GM23338 (cell line): ENCODE measurements around the gene GRIK4.

Experiments used
- EZH2 ChIP-seq: fragments of 200-600 bp; sonication (generic); IDR thresholded peaks from one replicate; pipeline ENCODE4 v1.8.0; 2017; ENCODE audit warnings: antibody characterized with exemption, mild to moderate bottlenecking, low read depth; ENCODE audit not compliant: unreplicated experiment
- EZH2phosphoT487 ChIP-seq: fragments of 200-600 bp; sonication (generic); IDR thresholded peaks from one replicate; pipeline ENCODE4 v1.8.1; 2018; ENCODE audit warnings: antibody characterized with exemption; ENCODE audit not compliant: unreplicated experiment
- JUNB ChIP-seq: IDR thresholded peaks from one replicate; pipeline ENCODE4 v1.6.1; 2016; ENCODE audit warnings: antibody characterized with exemption; ENCODE audit not compliant: unreplicated experiment
- POLR2AphosphoS5 ChIP-seq: IDR thresholded peaks from 2 replicates; pipeline ENCODE4 v1.6.1; 2016; ENCODE audit warnings: antibody characterized with exemption, low read depth
- TF ChIP-seq, protein P1 (sequence below), 2 experiments: fragments of 200-600 bp in 1 of 2; sonication (generic) in 1 of 2; conservative IDR thresholded peaks; 2 replicates each; pipeline versions ENCODE4 v1.5.1 to v1.6.1; 2016 to 2017; ENCODE audit warnings: antibody characterized with exemption in 2 of 2, low read depth in 2 of 2, mild to moderate bottlenecking in 2 of 2, moderate library complexity in 1 of 2
- TF ChIP-seq, protein P2 (sequence below): IDR thresholded peaks from one replicate; pipeline ENCODE4 v1.6.1; 2018; ENCODE audit warnings: antibody characterized with exemption; ENCODE audit not compliant: unreplicated experiment

DNA sequence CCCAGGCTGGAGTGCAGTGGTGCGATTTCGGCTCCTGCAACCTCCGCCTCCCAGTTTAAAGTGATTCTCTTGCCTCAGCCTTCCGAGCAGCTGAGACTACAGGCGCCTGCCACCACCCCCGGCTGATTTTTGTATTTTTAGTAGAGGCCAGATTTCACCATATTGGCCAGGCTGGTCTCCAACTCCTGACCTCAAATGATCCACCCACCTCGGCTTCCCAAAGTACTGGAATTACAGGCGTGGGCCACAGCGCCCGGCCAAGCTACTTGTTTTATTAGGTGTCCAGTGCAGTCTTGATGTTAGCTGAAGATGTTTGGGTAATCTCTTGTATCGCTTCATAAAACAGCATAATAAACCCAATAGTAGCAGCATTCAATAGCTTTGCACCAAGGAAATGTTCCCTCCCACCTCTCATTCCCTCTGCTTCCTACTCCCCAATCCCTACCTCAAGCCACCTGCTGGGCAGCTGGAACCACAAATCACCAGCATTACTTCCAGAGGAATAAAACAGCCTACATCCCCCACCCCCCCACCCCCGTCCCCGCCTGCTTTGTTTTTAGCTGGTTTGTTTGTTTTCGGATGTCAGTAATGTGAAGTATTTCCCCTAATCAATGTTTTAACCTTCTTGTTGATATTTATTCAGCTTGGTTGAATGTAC, 11.0 kb upstream of the GRIK4 start:
- TF ChIP-seq, protein P1, sequence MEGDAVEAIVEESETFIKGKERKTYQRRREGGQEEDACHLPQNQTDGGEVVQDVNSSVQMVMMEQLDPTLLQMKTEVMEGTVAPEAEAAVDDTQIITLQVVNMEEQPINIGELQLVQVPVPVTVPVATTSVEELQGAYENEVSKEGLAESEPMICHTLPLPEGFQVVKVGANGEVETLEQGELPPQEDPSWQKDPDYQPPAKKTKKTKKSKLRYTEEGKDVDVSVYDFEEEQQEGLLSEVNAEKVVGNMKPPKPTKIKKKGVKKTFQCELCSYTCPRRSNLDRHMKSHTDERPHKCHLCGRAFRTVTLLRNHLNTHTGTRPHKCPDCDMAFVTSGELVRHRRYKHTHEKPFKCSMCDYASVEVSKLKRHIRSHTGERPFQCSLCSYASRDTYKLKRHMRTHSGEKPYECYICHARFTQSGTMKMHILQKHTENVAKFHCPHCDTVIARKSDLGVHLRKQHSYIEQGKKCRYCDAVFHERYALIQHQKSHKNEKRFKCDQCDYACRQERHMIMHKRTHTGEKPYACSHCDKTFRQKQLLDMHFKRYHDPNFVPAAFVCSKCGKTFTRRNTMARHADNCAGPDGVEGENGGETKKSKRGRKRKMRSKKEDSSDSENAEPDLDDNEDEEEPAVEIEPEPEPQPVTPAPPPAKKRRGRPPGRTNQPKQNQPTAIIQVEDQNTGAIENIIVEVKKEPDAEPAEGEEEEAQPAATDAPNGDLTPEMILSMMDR (conservative IDR thresholded peaks at IDR 0.05; ENCODE audit: low read depth in 2 of 2) = no peak
- TF ChIP-seq POLR2AphosphoS5 (no peak), EZH2phosphoT487 (no peak), EZH2 (no peak), JUNB (no peak)
- TF ChIP-seq, protein P2, sequence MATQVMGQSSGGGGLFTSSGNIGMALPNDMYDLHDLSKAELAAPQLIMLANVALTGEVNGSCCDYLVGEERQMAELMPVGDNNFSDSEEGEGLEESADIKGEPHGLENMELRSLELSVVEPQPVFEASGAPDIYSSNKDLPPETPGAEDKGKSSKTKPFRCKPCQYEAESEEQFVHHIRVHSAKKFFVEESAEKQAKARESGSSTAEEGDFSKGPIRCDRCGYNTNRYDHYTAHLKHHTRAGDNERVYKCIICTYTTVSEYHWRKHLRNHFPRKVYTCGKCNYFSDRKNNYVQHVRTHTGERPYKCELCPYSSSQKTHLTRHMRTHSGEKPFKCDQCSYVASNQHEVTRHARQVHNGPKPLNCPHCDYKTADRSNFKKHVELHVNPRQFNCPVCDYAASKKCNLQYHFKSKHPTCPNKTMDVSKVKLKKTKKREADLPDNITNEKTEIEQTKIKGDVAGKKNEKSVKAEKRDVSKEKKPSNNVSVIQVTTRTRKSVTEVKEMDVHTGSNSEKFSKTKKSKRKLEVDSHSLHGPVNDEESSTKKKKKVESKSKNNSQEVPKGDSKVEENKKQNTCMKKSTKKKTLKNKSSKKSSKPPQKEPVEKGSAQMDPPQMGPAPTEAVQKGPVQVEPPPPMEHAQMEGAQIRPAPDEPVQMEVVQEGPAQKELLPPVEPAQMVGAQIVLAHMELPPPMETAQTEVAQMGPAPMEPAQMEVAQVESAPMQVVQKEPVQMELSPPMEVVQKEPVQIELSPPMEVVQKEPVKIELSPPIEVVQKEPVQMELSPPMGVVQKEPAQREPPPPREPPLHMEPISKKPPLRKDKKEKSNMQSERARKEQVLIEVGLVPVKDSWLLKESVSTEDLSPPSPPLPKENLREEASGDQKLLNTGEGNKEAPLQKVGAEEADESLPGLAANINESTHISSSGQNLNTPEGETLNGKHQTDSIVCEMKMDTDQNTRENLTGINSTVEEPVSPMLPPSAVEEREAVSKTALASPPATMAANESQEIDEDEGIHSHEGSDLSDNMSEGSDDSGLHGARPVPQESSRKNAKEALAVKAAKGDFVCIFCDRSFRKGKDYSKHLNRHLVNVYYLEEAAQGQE = no peak
